ENCODE data around the gene FAM72D.
"Not testable (repeated sequence)": the region's sequence is repeated elsewhere in the genome, so short reads cannot be mapped to it uniquely, and the experiment has no call there.

FAM72D gene

GRCh38 chr1:145082483-145083255 is 13.1 kb upstream of the FAM72D start:
- not testable (repeated sequence) for DNase-seq (ENCODE audit: low read depth)

- DNase-seq (ENCODE audit: low read depth), result not testable (repeated sequence)
Measured at GRCh38 chr1:145093517-145094149, 2.1 kb upstream of the FAM72D start.

GRCh38 chr1:145094655-145095211 is 1.0 kb upstream of the FAM72D start:
- DNase-seq (ENCODE audit: low read depth), result not testable (repeated sequence)

DNA sequence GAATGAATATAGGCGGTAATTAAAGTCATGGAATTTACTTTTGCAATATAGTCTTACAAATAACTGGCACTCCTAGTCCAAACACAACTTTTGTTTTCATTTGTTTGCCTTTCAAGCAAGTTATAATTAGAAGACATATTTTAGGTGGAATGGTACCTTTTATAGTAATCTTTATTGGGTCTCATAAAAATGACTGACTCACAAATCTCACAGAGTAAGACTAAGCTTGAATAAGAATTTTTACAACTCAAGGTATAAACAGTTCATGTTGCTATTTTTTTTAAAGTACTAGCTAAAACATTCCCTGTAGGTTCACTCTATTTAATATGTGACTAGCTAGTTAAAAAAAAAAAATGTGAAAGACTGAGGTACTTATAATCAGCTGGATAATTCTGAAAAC is 6.0 kb downstream of the FAM72D start:
- DNase-seq (ENCODE audit: low read depth), result not testable (repeated sequence)

DNA sequence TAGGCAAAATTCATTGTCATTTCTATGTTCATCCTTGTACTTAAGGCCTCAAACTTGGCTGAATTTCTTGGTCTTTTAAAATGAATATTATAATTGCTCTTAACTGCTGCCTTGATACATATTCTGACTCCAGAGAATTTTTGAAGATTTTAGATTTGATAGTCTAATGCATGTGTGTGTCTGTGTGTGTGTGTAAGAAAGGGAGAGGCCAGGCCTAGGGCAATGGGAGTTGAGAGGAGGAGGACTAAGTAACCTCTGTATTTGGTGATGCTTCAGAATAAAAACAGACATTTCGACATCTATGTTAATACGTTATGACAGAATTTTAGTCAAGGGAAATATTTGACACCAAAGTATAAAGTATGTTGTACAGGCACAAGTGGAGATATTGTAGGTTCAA is 7.5 kb downstream of the FAM72D start:
- not testable (repeated sequence) for DNase-seq (ENCODE audit: low read depth)

DNA sequence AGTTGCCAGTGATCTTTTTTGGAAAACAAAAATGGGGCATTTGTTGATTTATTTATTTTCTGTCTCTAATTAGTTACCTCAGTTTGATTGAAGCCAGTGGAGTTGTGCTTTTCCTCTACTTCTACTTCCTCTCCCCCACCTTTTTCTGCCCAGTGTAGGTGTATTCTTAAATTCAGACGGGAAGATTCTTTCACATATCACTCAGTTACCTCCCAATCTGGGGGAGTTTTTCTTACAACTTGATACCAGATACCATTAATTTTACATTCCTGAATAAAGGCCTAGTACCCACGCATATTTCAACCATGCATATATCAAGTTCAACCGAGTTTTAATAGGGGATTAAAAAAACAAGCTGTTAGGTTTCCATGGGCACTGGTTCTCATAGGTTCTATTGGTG is 15.9 kb downstream of the FAM72D start:
- not testable (repeated sequence) for DNase-seq (ENCODE audit: low read depth)

- not testable (repeated sequence) for DNase-seq (ENCODE audit: low read depth)
Measured at GRCh38 chr1:145112703-145113102, 16.9 kb downstream of the FAM72D start.

DNA sequence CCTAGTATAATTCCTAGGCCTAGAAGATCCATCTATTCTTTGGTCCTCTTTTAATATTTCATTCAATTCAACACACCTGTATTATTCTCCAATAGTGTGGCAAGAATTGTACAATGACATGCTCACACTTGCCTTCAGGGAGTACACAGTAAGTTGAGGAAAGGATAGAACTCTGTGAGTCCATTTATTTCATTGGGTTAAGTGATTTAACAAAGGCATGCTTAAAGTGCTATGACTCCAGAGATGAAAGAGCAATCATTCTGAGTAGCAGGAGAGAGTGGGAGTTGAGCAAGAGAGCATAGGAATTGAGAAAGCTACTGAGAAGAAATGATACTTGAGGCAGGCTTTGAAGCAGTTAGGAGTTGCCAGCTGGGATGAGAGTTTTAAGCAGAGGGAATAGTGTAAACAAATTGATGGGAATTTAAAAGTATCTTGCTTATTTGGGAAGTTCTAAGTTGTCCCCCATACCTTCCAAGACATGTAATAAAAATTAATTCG is 18.8 kb downstream of the FAM72D start:
- DNase-seq (ENCODE audit: low read depth), result not testable (repeated sequence)

- DNase-seq (ENCODE audit: low read depth), result not testable (repeated sequence)
Measured at GRCh38 chr1:145115587-145116493, 20.1 kb downstream of the FAM72D start.

- DNase-seq (ENCODE audit: low read depth), result not testable (repeated sequence)
Measured at GRCh38 chr1:145119842-145120241, 24.1 kb downstream of the FAM72D start.

DNA sequence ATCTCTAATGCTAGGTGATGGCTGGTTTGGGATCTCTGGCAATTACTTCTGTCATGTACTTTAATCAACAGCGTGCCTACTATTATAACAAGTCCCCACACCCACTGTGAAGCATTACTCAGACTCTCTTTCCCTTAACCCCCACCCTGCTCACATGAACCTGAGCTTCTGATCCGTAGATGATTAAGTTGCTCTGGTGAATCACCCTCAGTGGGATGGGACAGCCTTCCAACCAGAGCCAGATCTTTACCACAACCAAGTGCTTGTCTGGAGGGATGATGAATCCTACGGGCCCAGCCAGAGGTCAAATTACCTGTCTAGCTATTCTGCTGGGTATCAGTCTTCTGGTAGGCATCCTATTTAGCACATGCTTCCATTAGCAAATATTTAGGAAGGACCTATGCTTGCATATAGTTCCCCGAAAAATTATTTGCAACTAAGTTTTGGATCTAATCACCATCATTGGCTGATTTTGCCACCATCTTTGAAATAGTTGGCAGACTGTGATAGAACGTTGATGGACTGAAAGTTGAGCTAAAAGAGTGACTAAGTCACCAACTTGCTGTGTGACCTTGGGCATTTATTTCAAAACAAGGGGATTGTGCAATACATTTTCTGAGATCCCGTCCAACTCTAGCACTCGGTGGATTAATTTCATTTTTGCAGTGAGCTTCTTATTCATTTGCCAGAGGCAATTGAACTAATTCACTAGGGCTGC is 26.7 kb downstream of the FAM72D start:
- not testable (repeated sequence) for DNase-seq (ENCODE audit: low read depth)

DNA sequence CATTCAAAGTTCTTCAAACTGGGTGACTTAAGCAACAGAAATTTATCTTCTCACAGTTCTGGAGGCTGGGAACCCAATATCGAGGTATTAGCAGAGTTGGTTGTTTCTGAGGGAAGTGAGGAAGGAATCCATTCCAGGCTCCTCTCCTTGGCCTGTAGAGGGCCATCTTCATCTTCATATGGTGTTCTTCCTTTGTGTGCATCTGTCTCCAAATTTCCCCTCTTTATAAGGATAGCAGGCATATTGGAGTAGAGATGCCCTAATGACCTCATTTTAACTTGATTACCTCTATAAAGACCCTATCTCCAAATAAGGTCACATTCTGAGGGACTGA is 27.3 kb downstream of the FAM72D start:
- not testable (repeated sequence) for DNase-seq (ENCODE audit: low read depth)

GRCh38 chr1:145123992-145124641 is 28.3 kb downstream of the FAM72D start:
- not testable (repeated sequence) for DNase-seq (ENCODE audit: low read depth)

GRCh38 chr1:145125112-145125511 is 29.3 kb downstream of the FAM72D start:
- not testable (repeated sequence) for DNase-seq (ENCODE audit: low read depth)

DNA sequence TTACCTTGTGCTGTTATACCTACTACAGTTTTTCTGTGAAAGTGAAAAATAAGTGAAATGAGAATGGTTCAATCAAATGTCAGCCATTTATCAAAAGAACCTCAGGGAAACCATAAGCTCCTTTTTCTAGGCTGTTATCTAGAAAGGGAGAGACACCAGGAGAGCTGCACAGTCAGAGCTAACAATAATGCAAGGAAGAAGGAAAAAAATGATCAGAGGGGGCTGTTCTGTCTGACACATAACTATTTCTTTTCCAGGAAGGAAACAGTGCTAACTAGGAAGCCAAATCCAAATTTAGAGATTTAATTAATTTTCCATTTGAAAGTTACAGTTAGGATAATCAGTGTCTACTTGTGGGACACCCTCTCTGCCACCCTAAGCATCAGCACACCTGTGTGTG is 31.4 kb downstream of the FAM72D start:
- DNase-seq (ENCODE audit: low read depth), result not testable (repeated sequence)

GRCh38 chr1:145128697-145129469 is 33.1 kb downstream of the FAM72D start:
- not testable (repeated sequence) for DNase-seq (ENCODE audit: low read depth)

DNA sequence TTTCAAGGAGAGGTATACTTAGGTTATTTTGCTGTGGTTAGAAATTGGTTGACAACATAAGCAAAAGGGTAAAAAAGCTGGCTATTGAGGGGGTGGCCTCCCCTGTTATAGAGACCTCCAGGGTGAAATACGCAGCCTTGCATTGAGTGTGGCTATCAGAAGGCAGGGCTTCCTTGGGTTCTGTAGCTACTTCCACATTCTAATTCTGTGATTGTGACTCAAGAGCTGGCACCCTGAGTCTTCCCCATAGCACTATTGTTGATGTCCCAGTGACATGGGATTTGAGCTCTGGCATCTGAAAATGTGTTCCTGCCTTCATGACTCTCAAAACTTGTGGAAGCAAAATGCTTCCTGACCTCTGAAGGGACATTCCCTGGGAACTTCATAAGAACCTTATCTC is 38.7 kb downstream of the FAM72D start:
- DNase-seq (ENCODE audit: low read depth), result not testable (repeated sequence)

DNA sequence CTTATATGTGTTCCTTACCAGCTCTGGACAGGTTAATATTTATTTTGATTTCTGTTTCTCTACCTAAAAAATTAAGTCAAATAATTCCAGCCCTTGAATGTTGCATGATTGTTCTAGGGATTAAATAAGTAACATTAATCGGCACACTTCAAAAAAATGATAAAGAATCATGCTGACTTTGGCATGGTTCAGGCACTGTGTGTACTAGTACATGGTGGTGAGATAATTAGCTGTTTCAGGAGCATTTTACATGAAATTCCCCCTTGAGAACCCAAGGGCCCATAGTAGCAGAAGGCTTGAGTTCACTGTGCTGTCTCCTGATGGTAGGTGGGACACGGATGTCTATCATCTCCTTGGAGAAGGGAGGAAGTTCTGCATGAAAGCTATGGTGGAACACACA is 44.8 kb downstream of the FAM72D start:
- DNase-seq (ENCODE audit: low read depth), result not testable (repeated sequence)

- not testable (repeated sequence) for DNase-seq (ENCODE audit: low read depth)
Measured at GRCh38 chr1:145144264-145144913, 48.6 kb downstream of the FAM72D start.

Data from CMK (cell line).